Medulla oblongata (tissue), 1 donor: ENCODE data around the gene CCDC24.
A peak's percentile ranks its signal among the peaks of the same experiment; 100 is the strongest.

Source experiments
- DNase-seq: peaks from one replicate; pipeline ENCODE4 v3.0.0-alpha.2; 2015; ENCODE audit errors: extremely low spot score

CCDC24 gene

GRCh38 chr1:43980255-43981134 is 10.9 kb upstream of the CCDC24 start:
- DNase-seq, result no peak

GRCh38 chr1:43981135-43981491 is 10.3 kb upstream of the CCDC24 start:
- no peak for DNase-seq

- no peak for DNase-seq
Observed at GRCh38 chr1:43981636-43982035, 9.8 kb upstream of the CCDC24 start.

DNA sequence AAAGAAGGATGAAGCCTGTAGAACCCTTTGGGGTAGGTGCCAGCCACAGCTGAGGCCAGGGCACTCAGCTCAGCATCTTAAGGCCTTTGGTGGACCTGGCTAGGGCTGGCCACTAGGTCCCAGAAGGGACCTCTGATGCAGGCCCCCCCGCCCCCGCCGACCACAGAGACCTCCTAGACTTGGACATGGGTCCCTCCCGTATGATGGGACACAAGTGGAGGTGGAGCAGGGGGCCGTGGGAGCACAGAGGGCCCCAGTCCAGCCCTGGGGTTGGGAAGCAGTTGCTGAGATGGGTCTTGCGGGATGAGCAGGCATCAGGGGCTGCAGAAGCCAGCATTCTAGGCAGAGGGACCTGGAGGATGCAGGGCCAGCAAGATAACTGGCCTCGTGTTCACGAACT is 9.2 kb upstream of the CCDC24 start:
- no peak for DNase-seq

DNA sequence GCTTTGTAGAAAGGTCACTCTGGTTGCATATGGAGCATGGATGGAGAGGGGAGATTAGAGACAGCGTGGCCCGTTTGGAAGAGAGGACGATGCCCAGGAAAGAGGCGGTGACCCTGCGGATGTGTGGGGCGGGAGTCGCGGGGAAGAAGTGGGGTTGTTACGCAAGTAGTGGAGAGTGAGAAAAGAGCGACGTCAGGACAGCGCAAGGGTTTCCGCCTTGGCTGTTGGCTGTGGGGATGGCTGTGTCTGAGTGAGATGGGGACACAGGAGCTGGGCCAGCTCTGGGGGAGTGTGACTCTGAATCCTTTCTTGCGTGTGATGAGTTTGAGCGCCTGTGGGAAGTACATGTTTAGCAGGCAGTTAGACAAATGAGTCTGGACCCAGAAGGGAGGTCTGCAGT is 8.6 kb upstream of the CCDC24 start:
- DNase-seq, result no peak

DNA sequence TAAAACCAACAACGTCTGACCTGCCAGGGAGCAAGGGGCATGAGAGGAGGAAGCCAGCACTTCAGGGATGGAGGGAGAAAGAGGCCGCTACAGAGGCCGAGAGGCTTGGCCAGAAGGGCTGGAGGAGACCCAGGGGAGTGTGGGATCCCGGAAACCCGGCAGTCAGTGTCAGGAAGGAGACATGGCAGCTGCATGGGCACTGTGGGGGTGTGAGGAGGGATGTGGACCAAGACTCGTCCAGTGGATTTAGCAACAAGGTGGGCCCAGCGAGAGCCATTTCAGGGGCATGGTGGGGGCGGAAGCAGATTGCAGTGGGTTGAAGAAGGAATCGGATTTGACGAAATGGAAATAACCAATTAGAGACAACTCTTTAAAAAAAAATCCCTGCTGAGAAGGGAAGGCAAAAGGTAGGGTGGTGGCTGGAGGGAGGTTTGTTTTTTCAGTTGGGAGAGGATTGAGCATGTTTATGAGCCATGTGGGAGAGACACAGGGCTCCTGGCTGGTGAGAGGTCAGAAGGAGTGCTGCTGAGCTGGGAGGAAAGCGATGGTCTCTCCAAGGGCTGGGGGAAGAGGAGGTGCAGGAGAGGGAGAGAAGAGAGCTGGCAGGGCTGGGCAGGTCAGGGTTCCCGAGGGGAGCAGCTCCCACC is 8.0 kb upstream of the CCDC24 start:
- no peak for DNase-seq

- no peak for DNase-seq
Observed at GRCh38 chr1:43984855-43985254, 6.5 kb upstream of the CCDC24 start.

- no peak for DNase-seq
Observed at GRCh38 chr1:43985984-43986595, 5.3 kb upstream of the CCDC24 start.

- DNase-seq, result no peak
Observed at GRCh38 chr1:43986712-43987111, 4.7 kb upstream of the CCDC24 start.

- DNase-seq, result no peak
Observed at GRCh38 chr1:43987159-43987902, 4.1 kb upstream of the CCDC24 start.

DNA sequence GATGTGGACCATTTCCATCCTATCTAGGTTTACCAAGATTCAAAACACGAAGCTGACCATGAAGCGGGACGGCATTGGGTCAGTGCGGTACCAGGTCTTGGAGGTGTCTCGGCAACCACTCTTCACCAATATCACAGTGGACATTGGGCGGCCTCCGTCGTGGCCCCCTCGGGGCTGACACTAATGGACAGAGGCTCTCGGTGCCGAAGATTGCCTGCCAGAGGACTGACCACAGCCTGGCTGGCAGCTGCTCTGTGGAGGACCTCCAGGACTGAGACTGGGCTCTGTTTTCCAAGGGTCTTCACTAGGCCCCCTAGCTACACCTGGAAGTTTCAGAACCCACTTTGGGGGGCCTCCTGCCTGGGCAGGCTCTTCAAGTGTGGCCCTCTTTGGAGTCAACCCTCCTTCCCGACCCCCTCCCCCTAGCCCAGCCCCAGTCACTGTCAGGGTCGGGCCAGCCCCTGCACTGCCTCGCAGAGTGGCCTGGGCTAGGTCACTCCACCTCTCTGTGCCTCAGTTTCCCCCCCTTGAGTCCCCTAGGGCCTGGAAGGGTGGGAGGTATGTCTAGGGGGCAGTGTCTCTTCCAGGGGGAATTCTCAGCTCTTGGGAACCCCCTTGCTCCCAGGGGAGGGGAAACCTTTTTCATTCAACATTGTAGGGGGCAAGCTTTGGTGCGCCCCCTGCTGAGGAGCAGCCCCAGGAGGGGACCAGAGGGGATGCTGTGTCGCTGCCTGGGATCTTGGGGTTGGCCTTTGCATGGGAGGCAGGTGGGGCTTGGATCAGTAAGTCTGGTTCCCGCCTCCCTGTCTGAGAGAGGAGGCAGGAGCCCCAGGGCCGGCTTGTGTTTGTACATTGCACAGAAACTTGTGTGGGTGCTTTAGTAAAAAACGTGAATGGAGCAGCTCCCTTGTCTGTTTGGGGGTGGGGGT is 864 bp upstream of the CCDC24 start:
- no peak for DNase-seq

DNA sequence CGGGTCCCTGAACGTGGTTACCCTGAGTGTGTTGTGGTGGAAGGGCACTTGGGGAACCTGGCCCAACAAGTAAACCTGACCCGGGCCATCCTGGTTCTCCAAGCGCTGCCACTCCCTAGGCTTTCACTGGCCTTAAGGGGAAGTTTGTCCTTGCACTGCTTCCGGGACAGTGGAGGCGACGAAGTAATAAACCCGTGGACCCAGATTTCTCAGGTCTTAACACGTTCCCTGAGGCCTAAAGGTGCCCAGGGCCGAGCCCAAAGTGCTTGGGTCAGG is 261 bp upstream of the CCDC24 start:
- no peak for DNase-seq

DNA sequence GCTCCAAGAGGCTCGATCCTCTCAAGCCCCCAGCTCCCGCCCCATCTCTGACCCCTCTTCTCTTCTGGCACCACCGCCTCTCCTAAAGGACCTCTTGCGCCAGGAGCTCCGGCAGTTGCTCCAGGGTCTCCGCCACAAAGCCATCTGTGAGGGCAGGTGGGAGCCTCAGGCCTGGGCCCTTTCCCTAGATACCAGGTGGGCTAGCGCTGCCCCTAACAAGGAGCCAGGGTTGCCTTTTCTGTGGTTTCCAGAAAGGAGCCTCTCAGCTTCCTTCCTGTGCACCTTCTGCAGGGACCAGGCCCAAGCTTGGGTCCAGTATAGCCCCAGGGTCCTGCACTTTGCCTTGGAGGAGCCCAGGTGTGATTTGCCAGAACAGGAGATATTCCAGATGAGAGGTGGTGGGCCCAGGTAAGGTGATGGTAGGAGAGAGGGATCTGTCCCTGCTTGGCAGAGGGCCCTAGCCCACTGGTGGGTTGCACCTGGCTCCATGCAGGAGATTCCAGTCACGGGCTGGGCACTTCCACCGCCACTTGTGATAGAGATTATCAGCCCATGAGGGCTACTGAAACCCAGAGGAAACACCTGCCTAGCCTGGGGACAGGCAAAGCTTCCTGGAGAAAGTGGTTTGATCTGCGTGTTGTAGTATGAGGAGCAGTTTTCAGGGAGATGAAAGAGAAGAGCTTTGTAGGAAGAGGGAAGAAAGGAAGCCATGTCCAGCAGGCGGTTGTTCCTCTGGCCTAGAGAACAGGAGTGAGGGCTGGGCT is 1.0 kb downstream of the CCDC24 start:
- no peak for DNase-seq

GRCh38 chr1:43993206-43993914 is 2.0 kb downstream of the CCDC24 start:
- no peak for DNase-seq

GRCh38 chr1:43994071-43994470 is 2.7 kb downstream of the CCDC24 start:
- DNase-seq, result no peak

DNA sequence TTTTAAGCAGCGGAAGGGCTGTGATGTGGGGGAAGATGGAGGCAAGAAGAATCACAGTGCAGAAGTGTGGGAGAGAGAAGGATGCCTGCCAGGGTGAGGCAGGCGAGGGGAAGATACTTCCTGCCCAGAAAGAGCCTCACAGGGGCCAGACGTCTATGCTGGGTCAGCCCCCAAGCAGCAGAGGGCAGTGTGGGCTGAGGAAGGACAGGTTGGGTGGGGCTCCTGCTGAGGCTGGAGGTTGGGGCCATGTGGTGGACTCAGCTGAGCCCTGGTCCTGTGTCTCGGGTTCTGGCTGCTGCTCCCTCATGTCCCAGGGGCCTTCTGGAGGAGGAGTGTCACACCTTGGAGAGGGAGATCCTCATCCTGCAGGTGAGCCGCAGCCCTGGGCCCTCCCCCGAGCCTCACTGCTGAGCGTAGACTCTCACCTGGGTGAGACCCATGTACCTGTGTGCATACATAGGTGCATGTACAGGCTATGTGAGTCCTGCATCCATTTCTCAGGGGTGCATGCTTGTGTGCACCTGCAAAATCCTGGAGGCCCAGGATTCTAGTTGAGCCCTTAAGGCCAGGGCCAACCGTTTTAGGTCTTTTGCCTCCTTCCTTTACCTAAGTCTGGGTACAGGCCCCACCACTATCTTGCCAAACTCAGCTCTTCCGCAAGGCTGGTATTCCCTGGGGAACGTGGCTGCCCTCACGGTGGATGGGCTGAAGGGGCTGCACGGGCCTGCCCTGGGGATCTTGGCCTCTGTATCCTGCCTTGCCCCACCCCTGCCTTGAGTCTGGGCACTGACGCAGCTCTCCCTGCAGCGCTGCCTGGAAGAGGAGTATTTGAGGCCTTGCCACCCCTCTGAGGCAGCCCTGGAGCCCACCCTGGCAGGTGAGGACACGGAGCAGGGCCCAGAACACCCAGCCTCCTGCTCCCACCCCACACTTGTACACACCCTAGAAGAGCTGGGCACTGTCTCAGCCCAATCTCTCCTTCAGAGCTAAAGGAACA is 3.7 kb downstream of the CCDC24 start:
- DNase-seq, result peak; percentile 37

GRCh38 chr1:43995984-43996732 is 4.8 kb downstream of the CCDC24 start:
- peak; percentile 56 for DNase-seq

DNA sequence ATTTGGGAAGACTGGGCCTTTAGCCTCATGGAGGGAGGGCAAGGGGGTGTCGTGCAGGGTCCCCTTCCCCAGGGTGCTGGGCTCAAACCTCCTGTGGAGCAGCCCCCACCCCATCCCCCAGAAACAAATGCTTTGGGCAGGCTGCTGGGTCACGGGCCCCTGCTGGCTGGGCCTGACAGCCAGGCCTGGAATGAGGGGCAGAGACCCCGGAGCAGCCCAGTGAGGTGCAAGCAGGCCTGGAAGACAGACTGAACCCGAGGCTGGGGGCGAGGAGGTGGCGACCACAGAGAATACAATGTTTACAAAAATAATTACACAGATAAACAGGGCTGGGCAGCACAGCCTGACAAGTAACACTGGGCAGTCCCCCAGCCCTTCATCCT is 5.3 kb downstream of the CCDC24 start:
- DNase-seq, result no peak
